IMR-90 (cell line): Measurements from ENCODE around the gene TMEM117. TPM values are rescaled to one million over a fixed set of nuclear protein-coding genes. Genes with fewer than 3 reads are reported as not detected.

Source experiments
- ATAC-seq: fragments of 200-7000 bp; cut with Tn5 transposase; 2 replicates; pipeline ENCODE4 v1.9.1; 2020; ENCODE audit warnings: low read depth, mild to moderate bottlenecking, moderate library complexity
- BruUV-seq: library from RNA; stranded (reverse); fragments of 400-500 nt; replicated peaks from 2 replicates; lab custom pipeline; 2021; lab: Mats Ljungman, UMichigan
- CTCF ChIA-PET: fragments of 300-600 bp; formaldehyde crosslinking; extraction: SDS; loops from one replicate; lab custom pipeline; 2021; ENCODE audit warnings: antibody characterized with exemption; lab: Yijun Ruan, JAX
- POLR2A ChIA-PET: fragments of 300-600 bp; sonication (Branson Sonifier 250); formaldehyde crosslinking; loops from one replicate; lab custom pipeline; 2022; ENCODE audit warnings: antibody characterized with exemption; ENCODE audit not compliant: unreplicated experiment; lab: Charles Lee
- DNase-seq: peaks from one replicate; pipeline ENCODE4 v3.0.0; 2013
- H2AFZ ChIP-seq: replicated peaks from 2 replicates; pipeline ENCODE3; 2013; ENCODE audit warnings: low read length, mild to moderate bottlenecking; ENCODE audit not compliant: poor library complexity
- H2AK5ac ChIP-seq: 2 replicates; pipeline ENCODE4 v1.6.1; 2013; ENCODE audit warnings: low read depth, low read length, inconsistent platforms
- H2AK9ac ChIP-seq: replicated peaks from 2 replicates; pipeline ENCODE3; 2013; ENCODE audit warnings: mild to moderate bottlenecking, low read depth, low read length, moderate library complexity; ENCODE audit not compliant: poor library complexity
- H2BK120ac ChIP-seq: 2 replicates; pipeline ENCODE4 v1.6.1; 2013; ENCODE audit warnings: low read depth, low read length, inconsistent platforms
- H2BK15ac ChIP-seq: 3 replicates; pipeline ENCODE4 v1.6.1; 2013; ENCODE audit warnings: low read depth, low read length, inconsistent platforms
- H2BK20ac ChIP-seq: 2 replicates; pipeline ENCODE4 v1.6.1; 2013; ENCODE audit warnings: low read depth, mild to moderate bottlenecking, inconsistent platforms, low read length, moderate library complexity
- H2BK5ac ChIP-seq: 2 replicates; pipeline ENCODE4 v1.6.1; 2013; ENCODE audit warnings: mild to moderate bottlenecking, low read depth, low read length, inconsistent platforms; ENCODE audit not compliant: poor library complexity, severe bottlenecking
- H3K14ac ChIP-seq: replicated peaks from 2 replicates; pipeline ENCODE4 v1.6.1; 2013; ENCODE audit warnings: low read depth, low read length, inconsistent platforms
- H3K18ac ChIP-seq: 2 replicates; pipeline ENCODE4 v1.6.1; 2013; ENCODE audit warnings: low read depth, low read length, control low read depth
- H3K23ac ChIP-seq: 2 replicates; pipeline ENCODE4 v1.6.1; 2013; ENCODE audit warnings: low read depth, low read length, inconsistent platforms
- H3K27ac ChIP-seq: 2 replicates; pipeline ENCODE4 v1.5.1; 2013; ENCODE audit warnings: mild to moderate bottlenecking, control low read depth, low read length; ENCODE audit not compliant: insufficient read depth
- H3K27me3 ChIP-seq: 2 replicates; pipeline ENCODE4 v1.6.1; 2013; ENCODE audit warnings: low read length; ENCODE audit not compliant: control insufficient read depth, insufficient read depth
- H3K36me3 ChIP-seq: 2 replicates; pipeline ENCODE4 v1.6.1; 2013; ENCODE audit warnings: low read length, mixed read lengths; ENCODE audit not compliant: control insufficient read depth, insufficient read depth
- H3K4ac ChIP-seq: 2 replicates; pipeline ENCODE4 v1.6.1; 2013; ENCODE audit warnings: low read depth, low read length, inconsistent platforms
- H3K4me1 ChIP-seq: 2 replicates; pipeline ENCODE4 v1.6.1; 2013; ENCODE audit warnings: low read length, mixed read lengths; ENCODE audit not compliant: control insufficient read depth, insufficient read depth
- H3K4me2 ChIP-seq: 2 replicates; pipeline ENCODE4 v1.6.1; 2013; ENCODE audit warnings: low read depth, mild to moderate bottlenecking, control low read depth, low read length, moderate library complexity
- H3K4me3 ChIP-seq: 2 replicates; pipeline ENCODE4 v1.5.1; 2013; ENCODE audit warnings: low read depth, mild to moderate bottlenecking, control low read depth, low read length, moderate library complexity; ENCODE audit not compliant: insufficient read depth
- H3K56ac ChIP-seq: 2 replicates; pipeline ENCODE4 v1.6.1; 2013; ENCODE audit warnings: low read length, inconsistent platforms; ENCODE audit not compliant: insufficient read depth; ENCODE audit errors: extremely low read depth
- H3K79me1 ChIP-seq, 2 experiments: 2 replicates each; pipeline ENCODE4 v1.6.1; 2013; ENCODE audit warnings: low read length in 2 of 2, inconsistent platforms in 1 of 2, low read depth in 1 of 2
- H3K9ac ChIP-seq: 2 replicates; pipeline ENCODE4 v1.6.1; 2013; ENCODE audit warnings: low read depth, low read length, control low read depth
- H3K9me1 ChIP-seq: 2 replicates; pipeline ENCODE4 v1.6.1; 2013; ENCODE audit warnings: low read length, inconsistent platforms; ENCODE audit not compliant: insufficient read depth
- H3K9me3 ChIP-seq: 2 replicates; pipeline ENCODE4 v1.6.1; 2013; ENCODE audit warnings: low read length; ENCODE audit not compliant: control insufficient read depth, insufficient read depth
- H4K20me1 ChIP-seq: 2 replicates; pipeline ENCODE4 v1.6.1; 2013; ENCODE audit warnings: low read length, inconsistent platforms; ENCODE audit not compliant: insufficient read depth
- H4K5ac ChIP-seq: 2 replicates; pipeline ENCODE4 v1.6.1; 2013; ENCODE audit warnings: mild to moderate bottlenecking, low read depth, low read length, control low read depth
- H4K8ac ChIP-seq, 2 experiments: 2 replicates each; pipeline ENCODE4 v1.6.1; 2013; ENCODE audit warnings: low read depth in 2 of 2, low read length in 2 of 2, control low read depth in 1 of 2, inconsistent platforms in 1 of 2
- H4K91ac ChIP-seq: 2 replicates; pipeline ENCODE4 v1.6.1; 2013; ENCODE audit warnings: low read depth, low read length, inconsistent platforms; ENCODE audit not compliant: insufficient read depth
- BHLHE40 ChIP-seq: fragments of 150-350 bp; IDR thresholded peaks from 2 replicates; pipeline ENCODE4 v1.6.1; 2016; ENCODE audit warnings: mild to moderate bottlenecking, low read depth, low read length
- CEBPB ChIP-seq: IDR thresholded peaks from 2 replicates; pipeline ENCODE4 v1.6.1; 2012; ENCODE audit warnings: low read depth, low read length, improper control_type of control experiment
- CTCF ChIP-seq: conservative IDR thresholded peaks from 2 replicates; pipeline ENCODE4 v1.5.1; 2012; ENCODE audit warnings: mild to moderate bottlenecking, low read depth, low read length, improper control_type of control experiment
- FOS ChIP-seq: fragments of 150-350 bp; IDR thresholded peaks from 2 replicates; pipeline ENCODE4 v1.6.1; 2016; ENCODE audit warnings: low read depth, low read length
- MAZ ChIP-seq: IDR thresholded peaks from 2 replicates; pipeline ENCODE4 v1.6.1; 2012; ENCODE audit warnings: low read depth, mild to moderate bottlenecking, low read length, improper control_type of control experiment, moderate library complexity, borderline replicate concordance
- RAD21 ChIP-seq: IDR thresholded peaks from 2 replicates; pipeline ENCODE4 v1.6.1; 2012; ENCODE audit warnings: low read length, improper control_type of control experiment
- RFX5 ChIP-seq: IDR thresholded peaks from 2 replicates; pipeline ENCODE4 v1.8.0; 2012; ENCODE audit warnings: low read depth, mild to moderate bottlenecking, low read length, moderate library complexity
- SMC3 ChIP-seq: fragments of 150-350 bp; IDR thresholded peaks from 2 replicates; pipeline ENCODE4 v1.6.1; 2016; ENCODE audit warnings: low read depth, mild to moderate bottlenecking, antibody characterized with exemption, low read length, moderate library complexity
- USF2 ChIP-seq: fragments of 150-350 bp; IDR thresholded peaks from 2 replicates; pipeline ENCODE4 v1.6.1; 2017; ENCODE audit warnings: mild to moderate bottlenecking, antibody characterized with exemption, low read length, low read depth
- WGBS, 2 experiments: methylation state at CpG; one replicate each; pipeline versions ENCODE4 v1.1.5 to v1.1.7; 2013; ENCODE audit warnings: missing lambda C conversion rate in 2 of 2; ENCODE audit not compliant: insufficient read length in 1 of 2; ENCODE audit errors: extremely low coverage in 2 of 2; 5-methylcytosine and 5-hydroxymethylcytosine counted together
- dilution Hi-C: fragments of 300-500 bp; cut with HindIII; formaldehyde crosslinking; loops from one replicate; pipeline ENCODE4 v1.14.3; 2018; ENCODE audit warnings: low sequenced_read_pairs; ENCODE audit not compliant: unreplicated experiment
- in situ Hi-C: fragments of 300-500 bp; cut with MboI; formaldehyde crosslinking; loops from 3 replicates; pipeline ENCODE4 v1.14.3; 2019; ENCODE audit warnings: low sequenced_read_pairs, inconsistent platforms, mixed read lengths
- intact Hi-C: fragments of 100-400 bp; cut with micrococcal nuclease; formaldehyde crosslinking; loops from 2 replicates; pipeline ENCODE4 v1.10.0; 2022
- polyA plus RNA-seq, 3 experiments: library from polyadenylated mRNA; depleted of rRNA; stranded (reverse); fragments of >200 nt; gene quantifications; 2 replicates each; pipeline ENCODE4 v1.2.3, GENCODE V29; 2012; ENCODE audit warnings: low replicate concordance in 1 of 3
- total RNA-seq: library from RNA; depleted of rRNA; stranded (reverse); fragments of >200 nt; gene quantifications from 2 replicates; pipeline ENCODE4 v1.2.3, GENCODE V29; 2012

Gene TMEM117
- total and polyA plus RNA-seq, 2 of the 4 experiments (the other 2 are of a cell fraction), result 8.7 to 21.0 TPM

GRCh38 chr12:43898474-43898873 lies 62.6 kb downstream of the TMEM117 start:
- Histone ChIP-seq H2BK5ac (no peak overlapping the region), H3K14ac (no peak overlapping the region), H2BK120ac (no peak overlapping the region), H4K5ac (no peak overlapping the region), H3K27me3 (no peaks in the 10 kb centered on the region), H3K4me2 (no peak overlapping the region), H3K4me1 (peaks cover 3% of the 10 kb centered on the region), H3K9me3 (no peaks in the 10 kb centered on the region), H4K8ac (no peak overlapping the region), H3K9ac (no peak overlapping the region), H3K18ac (no peak overlapping the region), H2BK20ac (no peak overlapping the region), H3K56ac (no peak overlapping the region), H3K4ac (no peak overlapping the region), H2AK5ac (no peak overlapping the region), H2AK9ac (no peak overlapping the region), H3K4me3 (no peak overlapping the region), H3K9me1 (peaks cover 4% of the 10 kb centered on the region; the same call in 1 of the 2 replicates), H3K23ac (no peak overlapping the region), H2BK15ac (no peak overlapping the region), H4K20me1 (no peaks in the 10 kb centered on the region), H3K27ac (no peak overlapping the region), H3K36me3 (no peaks in the 10 kb centered on the region), H2AFZ (no peak overlapping the region), H4K91ac (no peak overlapping the region), H3K79me1 (no peaks in the 10 kb centered on the region; a peak in 1 of 4 replicates)
- no TSS peak for BruUV-seq
- TF ChIP-seq CEBPB (no peak), CTCF (no peak), FOS (no peak), BHLHE40 (no peak), USF2 (no peak), RAD21 (no peak), MAZ (no peak), RFX5 (no peak), SMC3 (no peak)
- dilution Hi-C loops, result no loop called here
- in situ Hi-C loops, result loop anchor here (25.0 kb wide), 1 partner anchor 536 kb away; no protein-coding TSS in a partner anchor
- ATAC-seq (no peak), DNase-seq (no peak)
- intact Hi-C loops, result no loop called here
- ChIA-PET CTCF (interaction anchor here (0.6 kb wide), 1 partner anchor 183 kb away, joined by 3 read pairs; no protein-coding TSS in a partner anchor), POLR2A (interaction anchor here (0.5 kb wide), 1 partner anchor 1414 kb away, joined by 3 read pairs; no protein-coding TSS in a partner anchor)
- WGBS, 2 experiments, result no CpG with 5 or more reads among the region's 3 CpGs
